HS-27A (cell line): ENCODE data around the gene APBB2.

Experiments used
- DNase-seq: peaks from one replicate; pipeline ENCODE4 v3.0.0-alpha.2; 2012; ENCODE audit warnings: low read depth, missing footprints

APBB2 gene

DNA sequence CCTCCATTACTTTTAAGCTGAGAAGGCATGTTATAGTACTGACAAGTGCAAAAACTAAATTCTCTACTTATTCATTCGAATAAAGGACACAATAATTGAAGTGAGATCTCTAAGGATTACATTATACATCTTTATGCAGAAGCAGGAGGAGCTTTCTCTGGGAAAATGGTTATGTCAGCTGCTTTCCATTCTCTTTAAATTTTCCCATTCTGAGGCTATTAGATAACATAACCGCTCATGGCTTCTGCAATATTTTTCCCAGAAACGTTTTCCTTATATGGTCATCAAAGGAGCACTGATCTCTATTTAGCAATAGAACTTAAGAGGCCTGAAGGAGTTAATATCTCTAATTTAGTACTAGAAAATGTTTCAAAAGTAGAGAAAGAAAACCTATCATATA, 243.0 kb downstream of the APBB2 start:
- DNase-seq: no peak

DNA sequence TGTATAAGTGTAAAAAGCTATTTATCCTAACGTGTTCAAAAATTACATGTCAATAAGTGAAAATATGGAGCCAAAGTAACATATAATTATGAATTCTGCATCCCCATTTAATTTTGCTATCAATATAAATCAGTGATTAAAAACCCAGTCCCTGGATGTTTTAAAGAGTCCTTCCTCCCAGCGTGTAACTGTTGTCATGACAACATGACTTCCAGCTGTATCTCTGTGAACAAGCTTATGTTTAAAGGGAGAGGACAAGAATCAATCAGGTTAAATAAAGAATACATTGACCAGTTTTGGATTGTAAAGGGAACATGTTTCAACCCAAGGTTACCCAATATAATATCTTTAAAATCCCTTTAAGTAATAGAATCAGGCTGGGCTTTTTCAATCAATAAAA, 244.8 kb downstream of the APBB2 start:
- DNase-seq: no peak

DNA sequence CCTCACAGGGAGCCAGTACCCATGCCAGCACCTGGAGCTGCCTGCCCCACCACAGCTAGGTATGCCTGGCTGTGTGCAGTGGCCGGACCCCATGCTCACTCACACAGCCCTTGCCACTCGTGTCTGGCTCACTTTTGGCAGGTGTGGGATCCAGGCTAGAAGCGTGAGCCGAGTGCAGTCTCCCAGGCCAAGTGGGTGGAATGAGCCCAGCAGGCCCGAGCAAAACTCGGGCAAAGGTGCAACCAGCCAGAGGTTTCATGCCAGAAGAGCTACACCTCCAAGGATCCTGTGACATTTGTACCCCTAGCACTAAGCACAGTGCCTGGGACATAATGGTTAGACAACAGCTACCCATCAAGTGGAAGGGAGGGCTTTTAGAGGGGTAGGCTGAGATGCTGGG, 246.8 kb downstream of the APBB2 start:
- DNase-seq: no peak

DNA sequence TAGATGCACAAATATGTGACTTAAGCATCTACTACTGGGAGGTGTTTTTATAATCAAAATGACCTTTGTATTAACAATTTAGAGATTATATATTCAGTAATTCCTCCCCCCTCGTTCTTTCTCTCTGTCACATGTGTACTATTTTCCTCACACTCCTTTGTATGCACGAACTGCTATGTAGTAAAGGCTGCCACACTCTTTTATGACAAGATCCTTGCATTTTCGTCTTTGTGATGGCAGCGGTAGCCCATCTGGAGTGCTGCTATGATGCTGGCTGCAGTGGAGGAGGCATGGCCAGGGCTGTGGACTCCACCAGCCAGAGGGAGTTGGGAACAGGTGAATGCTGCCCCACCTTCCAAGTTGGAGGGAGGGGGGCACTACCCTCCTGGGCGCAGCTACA, 248.3 kb downstream of the APBB2 start:
- no peak for DNase-seq

DNA sequence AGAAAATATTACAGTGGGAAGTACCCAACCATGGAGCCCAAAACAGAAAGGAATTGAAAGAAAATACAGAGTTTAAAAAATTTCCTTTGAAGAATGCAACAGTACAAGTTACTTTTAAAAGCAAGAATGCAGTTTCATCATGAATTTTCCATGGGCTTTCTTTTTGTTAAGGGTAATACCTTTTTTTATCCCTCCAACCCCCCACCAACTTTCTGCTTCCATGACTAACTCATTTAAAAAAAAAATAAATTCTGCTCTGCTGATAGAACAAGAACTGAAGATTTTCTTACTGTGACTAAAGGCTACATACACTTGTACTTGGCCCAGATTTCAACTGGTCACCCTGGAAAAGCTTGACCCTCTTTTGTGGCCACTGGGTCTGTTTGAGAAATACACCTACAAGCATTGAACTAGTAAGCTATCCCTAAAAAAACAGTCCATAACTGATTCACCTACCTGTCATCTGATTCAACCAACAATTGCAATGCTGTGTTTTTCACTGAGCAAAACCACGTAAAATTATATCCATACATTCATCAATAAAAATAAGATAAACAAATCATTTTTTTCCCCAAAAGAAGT, 250.4 kb downstream of the APBB2 start:
- DNase-seq: no peak

DNA sequence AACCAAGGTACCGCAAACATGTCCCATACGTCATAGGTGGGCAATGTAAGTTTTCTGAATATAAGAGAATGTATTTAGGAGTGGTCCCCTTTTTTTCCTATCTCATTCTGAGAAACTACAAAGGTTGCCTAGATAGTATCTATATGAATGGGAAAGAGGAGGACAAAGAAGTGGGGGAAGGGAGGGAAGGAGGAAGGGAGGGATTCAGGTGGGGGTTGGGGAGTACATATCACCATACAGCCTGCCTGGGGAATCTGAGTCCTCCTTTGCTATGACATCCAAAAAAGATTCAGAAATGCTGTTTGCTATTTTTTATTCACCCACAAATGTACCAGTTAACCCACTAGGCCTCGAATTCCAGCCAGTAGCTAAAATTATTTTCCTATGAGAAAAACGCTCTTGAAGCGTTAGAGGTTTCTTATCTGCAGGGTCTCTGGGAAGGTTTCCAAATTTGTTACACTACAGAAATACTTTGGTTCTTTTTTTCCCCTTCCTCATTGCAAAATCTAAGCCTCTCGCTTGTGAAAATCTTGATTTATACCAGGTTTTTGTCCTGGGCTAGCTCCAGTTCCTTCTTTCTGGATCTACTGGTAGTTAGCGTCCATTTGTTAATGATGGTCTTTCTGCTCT, 251.7 kb downstream of the APBB2 start:
- DNase-seq: no peak

DNA sequence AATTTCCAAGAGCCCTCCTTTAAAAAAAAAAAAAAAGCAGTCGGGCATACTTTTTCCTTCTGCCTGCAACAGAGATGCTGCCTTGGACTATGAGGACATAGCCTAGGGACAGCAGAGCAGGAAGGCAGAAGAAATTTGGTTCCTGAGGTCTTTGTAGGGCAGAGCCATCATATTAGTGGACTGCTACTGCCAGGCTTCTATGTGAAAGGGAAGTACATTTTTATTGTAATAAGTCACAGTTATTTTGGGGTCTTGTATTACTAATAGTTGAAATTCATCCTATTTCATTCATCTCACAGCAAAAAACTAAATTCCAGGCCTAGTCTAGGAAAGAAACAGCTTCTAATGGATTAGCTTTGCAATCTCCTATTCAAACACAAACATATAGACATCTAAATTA, 253.4 kb downstream of the APBB2 start:
- no peak for DNase-seq

DNA sequence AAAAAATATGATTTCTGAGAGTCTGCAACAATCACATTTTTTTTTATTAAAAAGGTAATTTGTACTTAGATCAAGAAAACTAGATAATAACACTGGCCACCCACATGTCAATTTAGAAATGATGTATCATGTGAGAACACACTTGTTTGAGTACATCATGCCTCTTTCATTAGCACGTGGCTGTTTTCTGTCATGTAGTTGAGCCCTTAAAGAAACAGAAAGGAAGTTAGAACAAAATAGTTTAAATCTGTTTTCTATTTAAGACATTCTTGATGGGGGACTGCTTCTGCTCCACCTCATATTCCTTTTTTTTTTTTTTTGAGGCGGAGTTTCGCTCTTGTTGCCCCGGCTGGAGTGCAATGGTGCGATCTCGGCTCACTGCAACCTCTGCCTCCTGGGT, 257.1 kb downstream of the APBB2 start:
- DNase-seq: no peak

DNA sequence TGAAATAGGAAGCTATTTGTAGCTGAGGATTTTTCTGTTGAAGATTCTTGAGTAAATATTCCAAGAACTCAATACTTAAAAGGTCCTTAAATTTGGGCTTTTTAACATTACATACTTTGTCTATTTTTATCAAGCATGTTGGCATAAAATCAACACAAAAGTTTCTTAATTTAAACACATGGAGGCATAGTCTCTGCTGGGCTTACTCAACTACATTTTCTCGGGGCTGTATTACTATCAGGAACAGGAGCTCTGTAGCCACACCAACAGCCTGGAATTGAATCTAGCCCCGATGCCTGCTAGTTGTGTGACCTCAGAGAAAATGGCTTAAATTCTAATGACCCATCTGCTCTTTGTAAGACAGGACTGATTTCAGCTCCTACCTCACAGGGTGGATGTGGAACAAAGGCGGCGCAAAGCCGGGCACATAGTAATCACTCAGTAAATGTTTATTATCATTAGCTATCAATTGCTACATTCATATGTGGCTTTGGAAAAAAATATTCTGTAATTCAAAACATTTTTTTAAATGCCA, 257.6 kb downstream of the APBB2 start:
- DNase-seq: no peak

DNA sequence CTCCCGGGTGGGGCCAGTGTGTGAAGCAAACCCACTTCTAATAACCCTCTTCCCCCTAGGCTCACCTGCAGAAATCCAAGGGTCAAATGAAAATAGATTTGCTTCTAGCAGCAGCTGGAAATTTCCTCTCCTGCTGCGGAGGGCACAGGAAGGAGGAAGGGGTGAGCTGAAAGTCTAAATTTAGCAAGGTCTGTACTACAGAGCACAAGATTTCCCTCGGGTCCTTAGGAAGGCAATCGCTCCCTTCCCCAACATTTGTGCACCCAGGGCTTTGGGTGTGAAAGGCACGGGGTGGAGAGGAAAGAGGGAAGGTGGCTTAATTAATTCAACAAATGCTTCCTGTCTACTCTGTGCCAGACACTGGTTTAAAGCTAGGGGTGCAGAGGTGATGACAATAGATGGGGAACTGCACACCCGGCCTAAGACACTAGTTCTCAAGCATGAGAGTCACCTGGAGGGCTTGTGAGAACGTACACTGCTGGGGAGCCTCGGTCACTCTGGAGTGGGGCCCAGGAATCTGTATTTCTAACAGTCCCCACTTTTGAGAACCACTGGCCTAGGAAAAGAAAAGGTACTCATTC, 260.2 kb downstream of the APBB2 start:
- DNase-seq: no peak

DNA sequence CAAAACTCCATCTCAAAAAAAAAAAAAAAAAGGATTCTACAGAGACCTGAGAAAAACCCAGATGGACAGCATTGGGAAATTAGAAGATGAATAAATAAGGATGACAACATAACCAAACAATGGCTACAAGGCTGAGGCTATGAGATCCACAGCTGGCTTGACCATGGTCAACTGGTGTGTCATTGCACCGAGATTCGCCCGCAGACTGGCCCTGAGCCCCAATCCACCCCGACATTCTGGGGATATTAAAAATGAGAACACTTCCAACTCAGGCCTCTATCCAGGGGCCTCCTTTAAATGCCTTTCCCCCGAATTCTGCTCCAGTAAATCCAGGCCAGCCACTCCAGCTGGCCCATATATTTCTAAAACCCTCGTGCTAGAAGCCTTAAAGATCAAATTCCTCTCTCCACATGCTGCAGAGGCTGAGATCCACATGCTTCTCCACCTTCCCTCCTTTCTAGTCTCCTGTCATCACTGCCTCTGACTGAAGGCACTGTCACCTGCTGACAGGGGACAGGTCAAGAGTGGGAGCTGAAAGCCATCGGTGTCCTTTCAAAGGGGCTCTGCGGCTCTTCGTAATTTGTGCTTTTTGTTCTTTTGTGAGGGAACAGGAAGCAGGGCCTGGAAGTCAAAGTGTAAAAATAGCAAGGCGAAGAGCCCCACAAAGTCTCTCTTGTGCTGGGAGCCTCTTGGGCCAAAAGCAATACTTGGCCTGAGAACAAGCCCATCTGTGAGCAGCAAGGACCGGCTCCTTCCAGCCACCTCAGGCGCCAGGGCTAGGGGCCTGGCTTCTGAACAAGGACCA, 260.9 kb downstream of the APBB2 start:
- DNase-seq: no peak

DNA sequence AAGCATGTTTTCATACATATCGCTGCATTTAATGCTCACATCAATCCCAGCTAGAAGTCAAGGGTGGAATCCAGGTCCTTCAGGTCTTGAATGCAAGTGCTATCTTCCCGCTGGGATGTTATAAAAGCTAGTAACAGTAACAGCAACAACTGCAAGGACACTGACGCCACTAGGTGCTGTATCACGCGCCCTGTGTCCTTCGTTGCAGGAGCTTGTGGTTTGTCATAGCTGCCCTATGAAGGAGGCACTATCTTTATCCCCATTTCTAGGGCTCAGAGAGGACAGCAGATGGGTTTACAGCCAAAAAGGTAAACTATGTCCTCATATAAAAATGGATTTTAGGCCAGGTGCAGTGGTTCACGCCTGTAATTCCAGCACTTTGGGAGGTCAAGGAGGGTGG, 261.7 kb downstream of the APBB2 start:
- no peak for DNase-seq

DNA sequence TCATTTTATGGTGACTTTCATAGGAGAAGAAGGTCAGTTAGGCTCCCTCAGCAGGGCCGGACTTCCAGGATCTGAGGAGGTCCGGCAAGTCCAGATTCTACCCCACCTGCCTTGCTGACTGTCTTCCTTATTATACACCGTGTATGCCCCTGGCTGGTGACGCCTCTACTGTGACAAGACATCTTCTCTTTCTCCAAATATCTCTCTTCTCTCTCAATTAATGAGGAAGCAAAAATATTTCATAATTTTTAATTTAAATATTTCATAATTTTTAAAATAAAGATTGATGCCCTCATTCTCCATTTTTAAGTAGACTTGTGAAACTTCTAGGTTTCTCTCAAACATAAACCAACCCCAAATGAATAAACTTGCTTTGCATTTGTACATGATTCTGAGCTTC, 262.1 kb downstream of the APBB2 start:
- no peak for DNase-seq

DNA sequence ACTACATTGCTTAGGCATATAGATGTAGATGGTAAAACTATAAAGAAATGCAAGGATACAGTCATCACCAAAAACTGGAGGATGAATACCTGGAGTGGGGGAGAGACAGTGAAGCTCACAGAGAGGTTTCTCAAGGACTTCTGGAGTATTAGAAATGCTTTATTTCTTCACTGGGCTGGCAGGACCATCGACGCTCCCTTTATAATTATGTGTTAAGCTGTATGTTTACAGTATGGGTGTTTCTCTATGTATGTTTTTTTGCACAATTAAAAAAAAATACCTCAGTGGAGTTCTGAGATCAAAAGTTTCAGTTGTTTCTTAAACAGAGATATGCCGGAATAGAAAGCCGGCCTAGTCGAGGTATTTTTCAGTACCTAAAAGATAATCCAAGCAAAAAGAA, 263.3 kb downstream of the APBB2 start:
- no peak for DNase-seq

DNA sequence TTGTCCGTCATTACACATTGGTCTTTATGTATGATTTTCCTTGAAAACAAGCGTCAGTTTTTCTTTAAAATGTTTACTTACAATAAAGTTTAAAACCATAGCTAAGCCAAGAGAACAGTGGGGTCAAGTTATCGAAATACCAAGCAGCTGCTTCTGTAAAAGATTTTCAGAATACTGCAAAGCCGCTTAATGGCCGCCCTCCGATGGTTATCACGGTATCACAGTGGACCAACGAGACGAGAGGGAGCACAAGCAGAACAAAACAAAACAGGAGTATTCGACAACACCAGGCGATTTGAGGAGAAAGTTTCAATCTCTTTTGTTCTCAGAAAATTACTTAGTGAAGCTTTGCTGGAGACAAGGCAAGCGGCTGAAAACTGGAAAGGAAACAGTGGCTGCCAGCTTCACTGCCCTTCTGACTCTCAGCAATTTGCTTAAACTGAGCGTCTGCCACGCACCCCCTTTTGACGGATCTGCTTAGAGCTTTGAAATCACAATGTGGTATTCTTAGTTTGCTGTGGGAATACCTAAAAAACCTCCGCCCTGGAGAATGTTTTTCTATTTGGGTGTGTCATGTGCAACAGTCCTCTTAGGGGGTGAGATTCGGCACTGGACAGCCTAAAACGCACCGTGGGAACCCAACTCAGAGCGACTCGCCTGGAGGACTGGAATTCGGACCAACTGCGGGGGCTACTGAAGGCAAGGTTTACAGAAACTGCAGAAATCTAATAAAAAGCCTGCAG, 264.8 kb downstream of the APBB2 start:
- no peak for DNase-seq

DNA sequence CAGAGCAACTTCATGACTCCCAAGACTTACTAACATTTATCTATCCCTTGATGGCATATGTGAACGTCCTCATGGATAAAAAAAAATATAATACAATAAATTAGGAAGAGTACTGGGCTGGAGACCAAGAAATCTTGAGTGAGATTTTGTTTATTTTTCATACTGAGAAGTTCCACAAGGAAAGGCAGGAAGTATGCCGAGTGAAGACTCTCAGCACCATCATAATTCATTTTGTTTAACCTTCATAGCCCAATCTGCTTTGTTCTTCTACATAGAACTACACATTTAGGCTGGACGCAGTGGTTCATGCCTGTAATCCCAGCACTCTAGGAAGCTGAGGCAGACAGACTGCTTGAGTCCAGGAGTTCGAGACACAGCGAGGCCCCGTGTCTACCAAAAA, 266.3 kb downstream of the APBB2 start:
- DNase-seq: no peak

DNA sequence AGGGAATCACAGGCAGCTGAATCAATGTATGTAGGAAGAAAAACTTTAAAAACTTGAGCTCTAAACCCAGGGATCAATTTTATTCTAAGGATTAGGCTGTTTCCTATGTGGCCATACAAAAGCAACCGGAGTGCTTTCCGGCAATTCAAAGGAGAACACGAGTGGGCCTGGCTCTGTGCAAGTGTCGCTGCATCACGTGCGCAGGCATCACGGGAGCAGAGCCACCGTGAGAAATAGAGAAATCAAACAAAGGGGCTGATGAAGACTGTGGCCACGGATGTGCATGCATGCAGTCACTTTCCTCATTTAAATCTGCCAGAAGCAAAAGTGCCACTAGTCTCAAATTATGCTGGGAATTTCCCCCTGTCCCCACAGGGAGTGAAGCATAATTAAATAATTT, 267.7 kb downstream of the APBB2 start:
- no peak for DNase-seq

DNA sequence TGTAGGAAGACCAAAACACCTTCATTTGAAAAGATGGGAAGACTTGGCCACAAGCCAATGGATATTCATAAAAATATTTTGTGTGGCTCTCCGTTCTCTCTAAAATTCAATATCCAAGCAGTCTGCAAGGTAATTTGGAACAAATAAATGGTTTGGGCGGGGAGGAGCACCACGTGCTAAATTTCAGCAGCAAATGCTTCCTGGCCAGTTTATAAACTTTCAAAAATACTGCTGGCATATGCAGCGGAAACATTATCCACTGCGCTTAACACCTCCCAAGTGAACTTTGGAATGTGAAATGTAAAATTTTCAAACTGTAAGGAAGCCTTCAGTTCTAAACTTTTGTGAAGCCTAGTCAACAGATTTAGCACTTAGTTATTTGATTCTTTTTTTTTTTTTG, 273.6 kb downstream of the APBB2 start:
- DNase-seq: no peak

DNA sequence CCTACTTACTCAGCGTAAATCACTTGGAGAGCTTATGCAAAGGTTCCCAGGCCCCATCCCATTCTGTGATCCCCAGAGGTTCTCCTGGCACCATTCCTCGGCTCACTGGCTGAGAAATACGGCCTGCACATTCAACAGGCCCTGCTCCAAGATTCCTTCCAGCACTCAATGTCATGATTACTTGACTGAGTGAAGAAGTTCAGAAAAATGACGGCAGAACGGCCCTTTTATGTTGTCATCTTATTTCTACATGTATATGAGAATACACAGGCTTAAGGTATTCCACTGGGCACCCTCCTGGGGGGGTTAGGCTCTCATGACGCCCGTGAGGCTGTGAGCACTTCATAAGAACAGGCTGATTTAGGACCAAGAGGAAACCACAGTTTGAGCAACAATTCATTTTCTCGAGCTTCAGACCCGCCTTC, 274.0 kb downstream of the APBB2 start:
- DNase-seq: no peak

DNA sequence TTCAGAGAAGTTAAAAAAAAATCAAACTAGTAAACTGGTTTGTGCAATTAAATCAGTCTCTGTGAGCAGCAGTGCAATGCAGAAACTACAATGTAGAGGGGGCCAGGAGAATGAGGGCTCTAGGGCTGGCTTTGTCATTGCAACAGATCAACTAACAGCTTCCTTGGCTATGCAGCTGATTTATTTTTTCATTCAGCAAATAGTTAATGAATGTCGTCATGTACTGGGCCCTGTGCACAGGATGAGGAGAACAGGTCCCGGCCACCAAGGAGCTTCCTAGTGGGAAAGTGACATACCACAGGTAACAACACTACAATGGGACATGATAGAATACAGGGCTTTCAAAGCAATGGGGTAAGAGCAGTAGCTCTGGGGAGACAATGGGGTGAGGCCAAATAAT, 274.5 kb downstream of the APBB2 start:
- DNase-seq: no peak

DNA sequence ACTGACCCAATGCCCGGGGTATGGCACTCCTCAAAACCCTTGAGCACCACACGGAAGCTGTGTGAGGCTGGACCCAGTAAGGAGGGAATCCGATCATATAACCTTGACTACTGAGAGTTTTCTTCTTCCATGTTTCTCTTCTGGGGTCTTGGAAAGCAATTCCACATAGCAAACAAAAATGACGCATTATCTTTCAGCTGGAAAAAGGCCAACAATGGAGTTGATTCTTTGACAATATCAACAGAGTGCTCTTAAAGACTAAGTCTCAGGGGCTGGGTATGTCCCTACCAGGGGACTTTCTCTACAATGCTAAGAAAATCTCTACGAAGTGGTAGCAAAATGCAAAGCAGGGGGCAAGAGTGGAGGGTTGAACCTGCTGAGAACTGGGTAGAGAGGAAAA, 276.0 kb downstream of the APBB2 start:
- DNase-seq: no peak

DNA sequence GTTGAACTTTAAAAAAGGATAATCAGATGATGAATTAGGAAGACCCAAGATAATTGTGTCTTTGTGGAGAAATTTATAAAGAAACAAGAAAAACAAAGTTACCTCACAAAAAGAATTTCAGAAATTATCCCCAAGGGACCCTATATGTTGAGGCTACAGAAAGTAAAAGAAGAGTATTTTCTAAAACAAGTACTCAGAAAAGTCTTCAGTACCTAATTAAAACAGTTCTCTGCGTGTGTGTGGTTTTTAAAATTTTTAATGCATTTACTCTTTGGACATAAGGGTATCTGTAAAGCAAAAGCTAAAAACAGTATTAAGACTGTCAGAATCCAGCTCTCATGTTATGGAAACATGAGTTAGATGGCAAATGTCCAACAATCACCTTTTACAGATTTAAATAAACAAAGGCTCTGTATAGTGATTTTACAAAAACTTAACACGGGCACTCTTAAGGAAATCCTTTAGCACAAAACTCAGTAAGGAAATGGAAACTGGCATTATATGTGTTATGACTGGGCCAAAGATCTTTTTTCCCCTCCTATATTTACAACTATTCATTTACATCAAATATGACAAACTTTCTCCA, 277.1 kb downstream of the APBB2 start:
- no peak for DNase-seq
